Fibroblast of mammary gland (primary cell): ENCODE results near the gene SLC25A36.

ENCODE experiments used
- DNase-seq: peaks from one replicate; pipeline ENCODE4 v3.0.0-alpha.2; 2010; ENCODE audit warnings: low read depth
- H3K4me3 ChIP-seq: 2 replicates; pipeline ENCODE4 v1.5.1; 2011; ENCODE audit warnings: low read depth, mild to moderate bottlenecking, low read length, moderate library complexity; ENCODE audit not compliant: control insufficient read depth
- CTCF ChIP-seq: conservative IDR thresholded peaks from 2 replicates; pipeline ENCODE4 v1.5.1; 2011; ENCODE audit warnings: low read depth, low read length, inconsistent platforms; ENCODE audit not compliant: control insufficient read depth, insufficient read depth

The SLC25A36 gene

GRCh38 chr3:140941434-140942220, at the start of gene SLC25A36:
Gene SLC25A36 (plus strand): TSS chr3:140941836. CDS start chr3:140942055, 219 bp downstream.
- no peak for TF ChIP-seq CTCF

GRCh38 chr3:140896997-140897396, 44.6 kb upstream of the SLC25A36 start:
- no peak for TF ChIP-seq CTCF
- no peak overlapping the region for H3K4me3 ChIP-seq
- DNase-seq: peak; percentile 29

More at GRCh38 chr3:140941434-140942220, at the start of gene SLC25A36:
- peak within 1 kb of the TSS; percentile 75 for H3K4me3 ChIP-seq
- DNase-seq: peak; percentile 98

- H3K4me3 ChIP-seq: no peak overlapping the region
- peak; percentile 90 for DNase-seq
- TF ChIP-seq CTCF: peak; percentile 73
Observed at GRCh38 chr3:140898340-140899180, 43.1 kb upstream of the SLC25A36 start.

- no peak for TF ChIP-seq CTCF
- H3K4me3 ChIP-seq: no peak overlapping the region
- DNase-seq: no peak
Observed at GRCh38 chr3:140899363-140899762, 42.3 kb upstream of the SLC25A36 start.

GRCh38 chr3:140902791-140903190, 38.8 kb upstream of the SLC25A36 start:
- TF ChIP-seq CTCF: no peak
- DNase-seq: no peak
- no peak overlapping the region for H3K4me3 ChIP-seq

GRCh38 chr3:140903196-140903595, 38.4 kb upstream of the SLC25A36 start:
- DNase-seq: no peak
- no peak for TF ChIP-seq CTCF
- H3K4me3 ChIP-seq: no peak overlapping the region
